GM18502 (cell line): ENCODE measurements around the gene IWS1.
"Not testable (repeated sequence)": the region's sequence is repeated elsewhere in the genome, so short reads cannot be mapped to it uniquely, and the experiment has no call there.

Source experiments
- ATAC-seq: cut with Tn5 transposase; IDR thresholded peaks from one replicate; pipeline ENCODE4 v1.9.1; 2021; ENCODE audit warnings: mild to moderate bottlenecking; ENCODE audit not compliant: unreplicated experiment, poor library complexity

Gene IWS1

DNA sequence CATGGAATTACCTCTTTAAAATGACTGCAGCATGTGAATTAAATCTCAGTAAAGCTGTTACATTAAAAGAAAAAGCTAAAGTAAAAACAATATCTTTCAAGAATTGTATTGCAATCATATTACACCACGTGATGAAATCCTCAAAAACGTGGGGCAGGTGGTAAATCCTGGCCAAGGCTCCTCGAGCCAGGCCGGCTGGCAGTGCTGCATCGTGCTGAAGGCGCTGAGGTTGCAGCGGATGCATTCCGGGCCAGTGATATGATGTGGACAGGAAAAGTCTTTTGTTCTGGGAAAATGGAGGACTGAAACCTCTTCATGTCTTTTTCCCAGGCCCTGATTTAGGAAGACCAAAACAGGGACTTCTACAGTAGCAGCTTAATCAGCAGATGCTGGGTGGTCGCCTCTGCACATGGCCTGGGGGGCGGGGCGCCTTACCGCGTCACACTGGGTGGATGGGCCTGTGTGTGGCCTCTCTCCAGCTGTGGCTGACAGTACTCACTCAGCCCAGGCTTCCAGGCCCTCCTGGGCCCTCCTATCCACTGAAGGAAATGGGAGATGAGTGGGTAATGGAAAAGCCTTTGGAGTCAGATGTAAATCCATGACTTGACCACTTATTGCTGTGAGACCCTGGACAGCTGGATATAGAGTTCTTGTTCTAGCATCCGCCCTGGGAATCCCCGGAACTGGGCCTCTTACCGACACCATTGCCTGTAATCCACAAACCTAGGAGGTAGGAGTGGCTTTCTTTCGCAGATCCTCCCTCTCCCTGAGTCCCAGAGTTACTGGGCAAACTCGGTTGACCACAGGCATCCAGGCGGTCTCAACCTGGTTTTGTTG lies 62.9 kb downstream of the IWS1 start:
- no peak for ATAC-seq

DNA sequence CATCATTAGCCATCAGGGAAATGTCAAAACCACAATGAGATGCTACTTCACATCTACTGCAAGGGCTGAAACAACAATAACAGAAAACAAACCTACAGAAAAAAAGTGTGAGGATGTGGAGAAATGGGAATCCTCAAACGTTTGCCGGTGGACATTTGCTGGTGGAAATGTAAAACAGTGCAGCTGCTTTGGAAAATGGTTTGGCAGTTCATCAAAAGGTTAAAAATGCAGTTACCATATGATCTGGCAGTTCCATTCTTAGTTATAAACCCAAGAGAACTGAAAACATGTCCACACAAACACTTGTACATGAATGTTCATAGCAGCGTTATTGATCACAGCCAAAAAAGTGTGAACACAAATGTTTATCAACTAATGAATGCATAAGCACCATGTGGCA lies 63.8 kb downstream of the IWS1 start:
- no peak for ATAC-seq

DNA sequence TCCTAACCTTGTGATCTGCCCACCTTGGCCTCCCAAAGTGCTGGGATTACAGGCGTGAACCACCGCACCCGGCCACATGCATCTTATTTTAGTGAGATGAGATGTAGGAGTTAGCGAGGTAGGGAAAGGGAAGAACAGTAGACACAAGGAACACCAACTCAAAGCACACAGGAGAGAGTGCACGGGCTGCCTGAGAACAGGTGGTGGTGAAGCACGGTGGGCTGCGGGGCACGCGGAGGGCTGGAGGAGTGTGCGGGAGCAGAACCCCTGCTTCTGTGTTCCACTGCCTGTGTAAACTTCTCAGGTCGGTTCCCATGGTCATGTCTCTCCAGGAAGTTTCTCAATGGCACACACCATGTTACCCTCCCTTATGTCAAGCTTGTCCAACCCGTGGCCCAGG lies 69.3 kb downstream of the IWS1 start:
- no peak for ATAC-seq

DNA sequence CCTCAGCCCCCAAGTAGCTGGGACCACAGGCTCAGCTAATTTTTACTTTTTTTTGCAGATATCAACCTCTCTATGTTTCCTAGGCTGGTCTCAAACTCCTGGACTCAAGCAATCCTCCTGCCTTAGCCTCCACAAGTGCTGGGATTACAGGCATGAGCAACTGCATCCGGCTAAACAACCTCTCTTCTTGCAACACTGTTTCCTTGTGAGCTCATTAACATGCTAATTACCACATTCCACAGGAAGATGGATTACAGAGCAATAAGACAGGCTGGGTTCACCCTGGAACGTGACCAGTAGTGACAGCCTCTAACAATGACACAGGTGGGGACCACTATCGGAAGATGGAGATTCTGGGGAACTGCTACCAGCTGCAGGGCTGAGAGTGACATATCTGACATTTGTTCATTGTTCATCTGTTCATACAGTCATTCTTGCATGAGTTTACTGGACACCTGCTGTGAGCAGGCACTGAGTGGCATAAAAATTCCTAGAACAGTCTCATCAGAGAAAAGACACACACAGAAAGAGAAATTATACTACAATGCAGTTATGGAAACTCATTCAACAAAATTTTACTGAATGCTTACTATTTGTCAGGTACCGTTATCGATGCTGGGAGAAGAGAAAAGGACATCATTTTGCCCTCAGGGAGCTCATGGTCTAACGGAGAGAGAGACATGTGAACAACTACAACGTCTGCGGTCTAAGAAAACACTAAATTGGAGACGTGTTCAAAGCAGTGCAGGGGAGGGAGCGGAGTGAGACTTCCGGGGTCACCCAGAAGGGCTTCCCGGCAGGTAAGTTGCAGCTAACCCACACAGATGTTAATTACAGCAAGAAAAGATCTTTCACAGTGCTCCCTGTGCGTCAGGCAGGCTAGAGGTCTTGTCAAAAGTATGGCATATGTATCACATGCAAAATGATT lies 70.5 kb downstream of the IWS1 start:
- no peak for ATAC-seq

DNA sequence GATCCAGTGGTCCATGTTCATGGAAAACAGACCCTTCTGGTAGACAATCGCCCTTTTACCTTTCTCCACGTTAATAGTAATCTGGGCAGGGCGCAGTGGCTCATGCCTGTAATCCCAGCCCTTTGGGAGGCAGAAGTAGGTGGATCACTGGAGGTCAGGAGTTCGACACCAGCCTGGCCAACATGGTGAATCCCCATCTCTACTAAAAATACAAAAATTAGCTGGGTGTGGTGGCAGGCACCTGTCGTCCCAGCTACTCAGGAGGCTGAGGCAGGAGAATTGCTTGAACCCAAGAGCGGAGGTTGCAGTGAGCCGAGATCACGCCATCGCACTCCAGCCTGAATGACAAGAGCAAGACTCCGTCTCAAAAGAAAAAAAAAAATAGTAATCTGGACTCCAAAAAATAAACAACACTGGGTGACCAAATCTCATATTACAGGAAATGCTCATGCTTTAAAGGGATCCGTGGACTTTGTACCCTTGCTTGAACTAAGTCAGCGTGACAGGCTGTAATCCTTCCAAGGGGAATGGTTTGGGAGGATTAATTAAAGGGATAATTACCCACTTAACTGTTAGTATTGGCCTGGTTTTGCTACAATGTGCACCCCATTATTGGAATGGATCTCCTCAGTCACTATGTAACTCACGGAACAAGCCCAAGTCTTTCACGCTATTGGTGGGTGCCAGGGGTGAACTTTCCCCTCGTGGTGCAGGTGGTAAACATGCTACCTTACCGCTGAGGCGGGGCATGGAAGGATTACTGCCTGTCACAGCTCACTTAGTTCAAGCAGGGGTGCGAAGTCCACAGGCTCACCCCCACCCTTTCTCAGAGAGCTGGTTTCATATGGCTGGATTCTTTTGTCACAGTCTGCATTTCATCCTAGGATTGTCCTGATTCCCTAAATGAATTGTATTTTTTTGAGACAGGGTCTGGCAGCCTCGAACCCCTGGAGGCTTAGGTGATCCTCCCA lies 71.4 kb downstream of the IWS1 start:
- no peak for ATAC-seq

DNA sequence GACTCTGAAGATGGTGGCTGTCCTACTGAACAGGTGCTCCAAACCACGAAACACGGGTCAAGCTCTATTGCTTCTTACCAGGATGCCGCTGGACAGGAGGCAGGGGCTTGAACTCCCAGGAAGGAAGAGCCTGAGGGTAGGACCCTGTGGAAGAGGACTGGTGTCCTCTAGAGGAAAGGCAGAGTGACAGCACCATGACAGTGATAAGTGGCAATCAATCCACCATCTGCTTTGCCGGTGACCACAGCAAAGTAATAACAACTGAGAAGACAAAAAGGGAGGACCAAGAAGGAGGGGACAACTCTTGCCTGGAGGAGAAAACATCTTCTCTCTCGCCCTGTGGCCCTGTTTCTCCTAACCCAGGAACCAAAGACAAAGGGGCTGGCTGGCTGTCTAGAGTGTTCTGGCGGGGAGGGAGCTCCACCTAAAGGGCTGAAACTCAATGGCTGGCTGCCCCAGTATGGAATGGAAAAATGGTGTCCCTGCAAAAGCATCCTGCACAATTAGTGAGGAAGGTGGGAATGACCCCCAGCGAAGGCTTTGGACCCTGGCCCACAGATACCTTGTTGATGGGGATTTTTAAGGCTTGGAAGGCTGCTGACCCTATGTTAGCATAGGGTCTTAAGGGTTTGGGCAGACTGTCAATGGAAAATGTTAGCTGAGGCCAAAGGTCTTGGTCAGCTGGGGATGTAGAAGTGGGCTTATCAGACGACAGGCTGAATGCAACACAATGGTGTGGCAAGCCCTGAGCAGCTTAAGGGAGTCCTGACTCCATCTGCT lies 72.7 kb downstream of the IWS1 start:
- ATAC-seq = no peak

DNA sequence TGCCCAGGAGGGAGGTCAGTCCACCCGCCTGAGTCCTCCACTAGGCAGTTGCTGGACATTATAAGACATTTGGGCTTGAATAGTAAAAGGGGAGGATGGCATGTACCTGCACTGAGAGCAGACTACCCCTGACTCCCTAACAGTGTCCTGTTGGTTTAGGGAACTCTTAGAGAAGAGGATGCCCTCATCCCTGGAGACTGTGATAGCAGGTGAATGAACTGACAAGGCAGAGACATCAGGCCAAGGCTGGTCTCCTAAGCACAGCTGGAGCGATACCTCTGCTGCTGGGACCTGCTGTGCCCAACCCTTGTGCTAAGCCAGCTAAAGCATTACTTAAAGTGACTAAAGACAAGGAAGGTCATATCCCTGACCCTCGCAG lies 73.3 kb downstream of the IWS1 start:
- no peak for ATAC-seq

DNA sequence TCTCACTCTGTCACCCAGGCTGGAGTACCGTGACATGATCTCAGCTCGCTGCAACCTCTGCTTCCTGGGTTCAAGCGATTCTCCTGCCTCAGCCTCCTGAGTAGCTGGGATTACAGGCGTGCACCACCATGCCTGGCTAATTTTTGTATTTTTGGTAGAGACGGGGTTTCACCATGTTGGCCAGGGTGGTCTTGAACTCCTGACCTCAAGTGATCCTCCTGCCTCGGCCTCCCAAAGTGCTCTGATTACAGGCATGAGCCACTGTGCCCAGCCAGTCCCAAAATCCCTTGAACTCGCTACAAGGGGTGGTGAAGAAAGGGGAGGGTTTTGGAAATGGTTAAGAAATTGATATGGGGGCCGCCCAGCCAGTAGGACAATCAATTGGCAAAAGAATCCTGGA lies 73.9 kb downstream of the IWS1 start:
- ATAC-seq = not testable (repeated sequence)

DNA sequence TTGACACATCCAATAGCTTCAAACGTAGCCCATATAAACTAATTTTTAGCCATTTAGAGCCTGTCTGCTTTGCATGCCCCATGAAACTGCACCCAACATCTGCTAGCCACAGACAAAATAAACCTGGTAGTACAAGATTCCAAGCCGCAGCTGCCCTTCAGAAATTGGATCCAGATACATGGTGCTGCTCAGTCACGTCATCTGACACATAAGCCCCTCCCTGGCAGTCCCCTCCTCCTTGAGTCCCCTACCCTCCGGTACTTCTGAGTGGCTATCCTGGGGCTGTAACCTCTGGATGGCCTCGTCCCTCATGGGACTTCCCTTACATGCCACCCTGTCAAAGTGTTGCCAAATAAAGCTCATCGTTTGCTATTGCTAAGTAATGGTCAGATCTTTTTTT lies 74.3 kb downstream of the IWS1 start:
- ATAC-seq = no peak

DNA sequence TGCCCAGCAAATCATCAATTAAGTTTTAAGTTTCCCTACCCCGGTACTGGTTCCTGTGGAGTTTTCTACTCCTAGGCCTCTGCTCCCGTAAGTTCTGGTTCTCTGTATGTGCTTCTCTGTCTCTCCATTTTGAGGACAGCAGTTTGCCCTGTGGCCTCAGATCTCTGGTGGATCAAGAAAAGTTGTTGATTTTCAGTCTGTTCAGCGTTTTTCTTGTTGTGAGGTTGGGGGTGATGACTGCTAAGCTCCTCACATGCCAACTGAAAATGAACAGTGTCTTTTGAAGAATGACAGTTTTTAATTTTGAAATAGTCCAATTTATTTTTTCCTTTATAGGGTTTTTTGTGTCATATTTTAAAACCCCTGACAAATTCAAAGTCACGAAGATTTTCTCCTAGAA lies 76.4 kb downstream of the IWS1 start:
- ATAC-seq = no peak

DNA sequence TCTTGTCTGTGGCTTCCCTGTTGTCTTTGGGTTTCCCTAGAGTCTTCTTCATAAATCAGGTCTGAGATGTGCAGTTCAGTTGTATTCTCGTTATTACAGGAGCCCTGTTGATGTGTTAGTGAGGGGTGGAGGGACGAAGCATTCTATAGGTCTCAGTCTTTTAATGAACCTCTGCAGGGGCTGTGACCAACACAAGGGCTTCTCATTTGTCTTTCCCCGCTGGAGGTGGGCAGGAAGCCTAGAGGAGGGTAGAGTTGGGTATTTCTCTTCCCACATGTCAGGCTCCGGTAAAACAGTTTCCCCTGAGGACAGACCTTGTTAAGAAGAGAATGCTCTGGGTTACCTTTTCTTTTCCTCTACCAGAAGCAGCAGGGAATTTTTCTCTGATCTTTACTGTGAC lies 76.9 kb downstream of the IWS1 start:
- ATAC-seq = no peak

DNA sequence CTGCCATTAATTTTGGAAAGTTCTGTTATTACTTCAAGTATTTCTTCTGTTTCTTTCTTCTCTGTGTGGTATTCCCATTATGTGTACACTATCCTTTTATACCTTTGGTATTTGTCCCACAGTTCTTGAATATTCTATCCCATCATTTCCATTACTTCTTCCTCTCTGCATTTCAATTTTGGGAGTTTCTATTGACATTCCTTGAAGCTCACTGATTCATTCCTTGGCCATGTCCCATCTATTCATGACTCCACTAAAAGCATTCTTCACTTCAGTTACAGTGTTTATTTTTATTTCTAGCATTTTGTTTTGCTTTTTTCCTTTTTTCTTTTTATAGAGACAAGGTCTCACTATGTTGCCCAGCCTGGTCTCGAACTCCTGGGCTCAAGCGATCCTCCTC lies 77.8 kb downstream of the IWS1 start:
- no peak for ATAC-seq

DNA sequence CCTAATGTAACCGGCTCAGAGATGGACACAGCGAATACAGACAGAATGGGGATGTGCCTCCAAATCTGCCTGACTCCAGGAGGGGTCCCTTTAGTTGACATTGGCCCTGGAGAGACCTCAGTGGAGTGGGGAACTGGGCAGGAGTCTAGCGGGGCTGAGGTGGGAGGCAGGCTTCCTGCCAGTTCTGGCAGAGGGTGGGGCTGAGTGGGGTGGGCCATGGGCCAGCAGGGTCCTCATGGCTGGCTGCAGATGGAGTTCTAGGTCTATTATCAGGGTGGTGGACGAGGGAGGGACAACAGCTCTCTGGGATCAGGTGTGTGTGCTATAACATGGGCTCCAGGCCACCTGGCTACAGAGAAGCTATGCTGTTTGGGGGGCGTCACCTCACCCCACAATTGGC lies 86.9 kb downstream of the IWS1 start:
- no peak for ATAC-seq

DNA sequence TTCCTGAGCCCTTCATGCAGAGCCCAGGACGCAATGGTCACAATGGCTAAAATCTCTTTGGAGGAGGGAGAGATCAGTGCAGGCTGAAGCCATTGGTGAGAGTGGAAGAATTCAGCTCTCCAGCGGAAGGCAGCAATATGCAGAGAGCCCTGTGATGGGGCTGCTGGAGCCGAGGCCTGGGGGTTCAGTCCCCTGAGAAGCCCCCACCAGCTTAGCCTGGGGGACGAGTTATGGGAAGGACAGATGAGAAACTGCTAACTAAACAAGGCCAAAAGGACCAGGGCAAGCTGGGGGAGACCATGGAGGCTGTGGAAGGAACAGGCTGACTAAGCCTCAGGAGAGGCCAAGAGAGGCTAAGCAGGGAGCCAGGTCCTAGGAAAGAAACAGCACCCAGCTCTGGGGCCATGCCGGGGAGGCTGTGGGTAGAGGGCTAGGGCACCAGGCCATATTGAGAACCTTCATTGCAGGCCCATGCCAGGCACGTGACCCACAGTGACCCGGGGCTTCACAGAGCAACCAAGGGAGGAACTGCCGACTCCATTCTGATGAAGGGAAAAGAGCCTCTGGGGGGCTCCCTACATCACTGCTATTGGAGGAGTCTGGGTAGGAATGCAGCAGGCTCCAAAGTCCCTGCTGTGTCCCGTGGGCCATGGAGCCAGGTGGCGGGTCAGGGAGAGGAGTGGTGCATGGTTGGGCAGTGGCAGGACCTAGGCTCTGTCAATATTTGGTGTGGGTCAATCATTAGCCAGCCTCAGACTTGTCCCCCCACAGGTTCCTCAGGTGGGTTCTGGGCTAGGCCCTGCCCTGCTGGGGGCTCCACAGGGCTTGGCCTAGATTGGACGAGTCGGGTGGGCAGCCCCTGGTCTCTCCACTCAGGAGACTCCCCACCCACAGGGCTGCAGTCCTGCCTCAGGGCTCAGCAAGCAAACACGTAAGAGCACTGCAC lies 88.2 kb downstream of the IWS1 start:
- no peak for ATAC-seq

DNA sequence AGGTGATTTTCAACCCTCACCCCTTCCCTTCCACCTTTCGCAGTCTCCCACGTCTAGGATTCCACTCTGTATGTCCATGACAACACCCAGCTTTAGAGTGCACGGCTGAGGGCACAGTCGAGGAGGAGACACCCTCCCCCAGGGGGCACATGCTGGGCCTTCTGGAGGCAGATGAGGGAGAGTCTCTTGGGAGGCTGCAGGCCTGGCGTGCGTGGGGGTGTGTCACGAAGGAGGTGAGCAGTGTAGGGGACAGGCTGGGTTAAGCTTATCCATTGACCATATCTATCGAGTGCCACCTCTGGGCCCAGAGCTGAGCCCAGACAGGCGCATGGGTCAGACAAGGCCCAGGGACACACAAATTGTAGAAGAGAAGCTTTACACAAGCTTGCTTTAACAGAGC lies 89.2 kb downstream of the IWS1 start:
- no peak for ATAC-seq

DNA sequence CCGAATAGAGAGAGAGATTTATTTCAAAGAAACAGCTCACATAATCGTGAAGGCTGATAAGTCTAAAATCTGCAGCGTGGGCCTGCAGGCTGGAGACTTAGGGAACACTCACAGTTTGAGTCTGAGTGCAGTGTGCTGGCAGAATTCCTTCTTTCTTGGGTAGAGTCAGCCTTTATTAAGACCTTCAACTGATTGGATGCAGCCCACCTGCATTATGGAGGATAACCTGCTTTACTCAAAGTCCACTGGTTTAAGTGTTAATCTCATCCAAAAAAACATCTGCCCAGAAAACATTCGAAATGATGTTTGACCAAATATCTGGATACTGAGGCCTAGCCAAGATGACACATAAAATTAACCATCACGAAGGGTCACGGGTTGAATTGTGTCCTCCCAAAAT lies 91.8 kb downstream of the IWS1 start:
- ATAC-seq = no peak

DNA sequence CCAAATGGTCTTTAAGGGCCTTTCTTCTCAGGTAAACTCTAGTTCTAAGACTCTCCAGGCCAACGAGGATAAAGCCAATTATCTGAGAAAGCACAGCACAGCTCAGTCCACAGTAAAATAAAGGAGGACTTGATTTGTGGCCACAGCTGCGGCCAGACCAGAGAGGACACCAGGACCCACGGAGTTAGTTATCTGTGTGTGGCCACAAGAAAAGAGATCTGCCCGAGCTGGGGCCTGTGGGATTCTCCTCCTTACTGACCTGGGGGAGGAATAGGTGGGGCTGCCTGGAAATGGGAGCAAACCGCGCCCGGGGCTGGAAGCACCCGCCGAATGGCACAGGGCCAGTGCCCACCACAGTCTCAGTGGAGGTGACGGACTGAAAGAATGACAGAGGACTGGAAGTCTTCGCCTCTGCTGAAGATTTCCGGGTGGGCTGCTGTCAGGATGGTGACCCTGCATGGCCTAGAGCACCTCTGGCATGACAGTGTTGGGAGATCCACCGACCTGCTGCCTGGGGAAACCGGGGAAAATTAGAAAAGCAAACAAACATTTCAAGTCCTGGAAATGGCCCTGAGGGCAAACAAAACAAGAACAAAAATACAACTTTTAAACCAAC lies 94.8 kb downstream of the IWS1 start:
- ATAC-seq = no peak
